Activated effector memory CD4-positive, alpha-beta T cell treated with Interleukin-2 at 50 U/mL for 16 hours (primary cell): ENCODE measurements around the gene DIO2.

Experiments
- DNase-seq: peaks from one replicate; pipeline ENCODE4 v3.0.0-alpha.2; 2020

The DIO2 gene

DNA sequence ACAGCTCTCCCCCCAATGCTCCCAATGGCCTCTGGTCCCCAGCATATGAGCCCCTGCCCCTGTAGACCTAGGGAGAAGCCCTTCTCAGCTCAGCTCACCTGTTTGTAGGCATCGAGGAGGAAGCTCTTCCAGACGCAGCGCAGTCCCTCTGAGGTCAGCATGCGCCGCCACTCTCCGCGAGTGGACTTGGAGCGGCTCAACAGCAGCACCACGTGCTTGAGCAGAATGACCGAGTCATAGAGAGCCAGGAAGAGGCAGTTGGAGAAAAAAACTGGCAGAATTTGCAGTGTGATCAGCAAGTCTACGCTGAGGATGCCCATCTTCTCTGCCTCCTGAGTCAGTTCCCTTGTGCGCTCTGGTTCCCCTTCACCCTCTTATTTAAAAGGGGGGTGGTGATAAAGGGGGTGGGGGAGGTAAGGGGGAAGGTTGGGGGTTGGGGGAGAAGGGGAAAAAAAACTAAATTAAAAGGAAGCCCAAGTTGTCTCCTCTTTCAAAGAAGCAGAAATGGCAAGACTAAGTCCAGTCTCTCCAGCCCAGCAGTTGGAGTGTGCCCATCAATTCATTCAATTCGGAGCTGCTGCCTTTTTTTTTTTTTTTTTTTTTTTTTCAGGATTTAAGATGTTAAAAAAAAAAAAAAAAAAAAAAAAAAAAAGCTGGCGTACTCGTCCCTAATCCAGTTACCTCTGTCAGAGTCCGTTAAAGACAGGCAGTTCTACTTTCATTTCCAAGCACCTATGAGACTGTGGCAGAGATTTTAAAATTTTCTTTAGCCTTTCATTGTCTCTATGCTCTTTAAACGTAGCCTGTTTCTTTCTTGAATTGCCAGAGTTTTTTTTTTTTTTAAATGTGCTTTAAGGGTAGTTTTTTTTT is at the start of gene DIO2:
TSS of gene DIO2 (minus strand) at position 352 of the 870 bp plus-strand sequence. CDS start at position 320, 32 bp downstream.
- DNase-seq: no peak

DNA sequence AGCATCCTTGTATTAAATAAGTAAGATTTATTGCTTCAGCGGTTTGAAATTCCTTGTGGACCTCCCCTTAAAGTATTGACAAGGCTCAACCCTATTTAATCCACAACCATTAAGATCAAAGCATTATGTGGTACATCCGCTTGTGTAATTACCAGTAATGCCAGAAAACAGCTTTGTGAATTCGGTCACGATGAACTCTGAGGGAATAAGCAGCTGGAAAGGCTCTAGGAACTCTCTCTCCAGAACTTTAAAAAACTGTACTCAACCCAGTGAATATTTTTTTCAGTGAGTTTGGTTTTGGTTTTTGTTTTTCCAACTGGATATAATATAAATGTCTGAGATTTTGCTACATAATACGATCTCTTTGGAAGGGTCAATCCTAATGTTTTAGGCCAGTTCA is 49.3 kb upstream of the DIO2 start:
- DNase-seq: no peak

DNA sequence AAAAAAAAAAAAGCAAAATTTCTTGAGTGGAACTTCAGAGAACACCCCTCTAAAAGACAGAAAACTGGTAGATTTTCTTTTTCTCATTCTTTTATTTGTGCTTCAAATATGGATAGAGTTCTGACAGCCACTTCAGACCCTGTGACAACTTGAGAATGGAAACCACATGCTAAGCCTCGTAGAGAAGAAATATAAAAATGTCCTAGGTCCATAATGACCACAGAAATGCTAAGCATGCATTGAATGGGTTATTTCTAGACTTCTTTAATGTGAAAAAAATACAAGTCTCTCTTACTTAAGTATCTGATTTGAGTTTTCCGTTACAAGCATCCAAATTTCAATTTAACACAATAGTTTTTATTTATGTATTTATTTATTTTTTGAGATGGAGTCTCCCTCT is 28.3 kb upstream of the DIO2 start:
- DNase-seq: no peak

DNA sequence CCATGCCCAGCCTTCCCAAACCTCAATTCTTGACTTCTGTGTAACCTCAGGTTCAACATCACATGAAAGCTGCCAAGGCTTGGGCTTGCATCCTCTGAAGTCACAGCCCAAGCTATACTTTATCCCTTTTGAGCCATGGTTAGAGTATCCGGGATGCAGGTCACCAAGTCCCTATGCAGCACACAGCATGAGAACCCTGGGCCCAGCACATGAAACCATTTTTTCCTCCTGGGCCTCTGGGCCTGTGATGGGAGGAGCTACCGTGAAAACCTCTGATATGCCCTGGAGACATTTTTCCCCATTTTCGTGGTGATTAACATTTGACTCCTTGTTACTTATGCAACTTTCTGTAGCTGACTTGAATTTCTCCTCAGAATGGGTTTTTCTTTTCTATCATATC is 25.8 kb upstream of the DIO2 start:
- no peak for DNase-seq

DNA sequence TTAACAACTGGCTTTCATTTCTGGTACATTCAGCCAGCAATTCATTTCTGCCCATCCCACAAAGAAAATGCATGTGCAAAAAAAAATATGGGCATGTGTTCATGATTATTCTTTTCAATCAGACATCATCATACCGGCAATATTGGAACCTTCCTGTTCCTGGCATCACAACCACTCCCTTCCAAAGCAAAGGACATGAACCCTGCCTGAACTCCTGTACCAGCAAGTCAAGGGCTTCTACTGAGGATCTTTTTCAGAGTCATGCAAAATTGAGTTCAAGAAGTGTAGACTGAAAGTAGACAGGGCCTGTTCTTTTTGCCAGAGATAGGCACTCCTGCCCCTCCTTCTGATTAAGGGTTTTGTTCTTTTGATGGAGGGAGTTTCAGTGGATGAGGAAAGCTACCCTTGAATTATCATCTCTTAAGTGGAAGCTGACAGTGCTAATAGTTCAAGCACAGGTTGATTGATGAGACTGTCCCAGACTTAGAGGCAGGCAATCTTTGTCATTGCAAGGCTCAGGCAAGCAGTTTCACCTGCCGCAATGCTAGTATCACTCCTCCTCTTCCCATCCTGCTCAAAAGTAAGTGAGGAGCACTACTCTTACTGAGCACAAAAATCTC is 22.3 kb upstream of the DIO2 start:
- DNase-seq: no peak

DNA sequence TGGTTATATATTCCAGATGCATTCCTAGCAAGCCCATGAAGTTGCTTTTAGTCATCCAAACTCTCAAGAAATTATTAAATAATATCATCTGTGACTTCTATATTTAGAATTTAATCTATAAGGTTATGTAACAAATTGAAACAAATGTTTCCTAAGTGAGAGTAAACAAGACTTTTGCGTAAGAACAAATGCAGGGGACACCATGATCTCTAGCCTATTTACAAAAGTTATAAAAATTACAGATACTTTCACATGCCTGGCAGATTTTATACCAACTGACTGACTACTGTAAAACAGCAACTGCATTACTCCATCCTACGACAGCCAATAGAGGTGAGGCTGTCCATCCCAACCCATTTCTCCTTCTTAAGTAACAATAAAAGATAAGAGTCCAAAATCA is 20.4 kb upstream of the DIO2 start:
- DNase-seq: no peak

DNA sequence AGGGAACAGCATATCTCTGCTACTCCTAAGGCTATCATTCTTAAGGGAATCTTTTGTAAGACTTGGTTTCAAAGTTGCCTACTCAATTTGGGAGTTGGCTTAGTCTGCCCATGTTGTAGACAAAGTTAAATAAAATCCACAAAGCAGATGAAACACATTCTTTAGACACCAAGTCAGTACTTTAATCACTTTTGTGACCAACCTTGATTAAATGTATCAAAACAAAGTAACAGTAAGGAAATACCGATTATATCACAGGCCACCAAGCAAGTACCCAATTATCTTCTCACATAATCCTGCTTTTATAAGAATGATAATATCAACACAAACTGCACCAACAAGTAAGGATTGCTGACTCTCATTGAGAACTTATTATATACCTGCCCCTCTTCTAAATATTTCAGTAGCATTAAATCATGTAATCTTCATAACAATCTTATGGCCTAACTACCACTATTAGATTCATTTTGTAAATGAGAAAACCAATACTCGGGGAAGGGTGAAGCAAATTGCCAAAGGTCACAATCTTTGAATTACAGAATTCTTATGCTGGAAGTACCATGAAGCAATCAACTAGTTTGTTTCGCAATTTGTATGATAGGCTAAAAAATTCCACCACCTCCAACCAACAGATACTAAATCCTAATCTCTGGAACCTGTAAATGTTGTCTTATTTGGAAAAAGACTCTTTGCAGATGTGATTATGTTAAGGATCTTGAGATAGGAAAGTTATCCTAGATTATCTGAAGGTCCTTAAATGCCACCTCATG is 12.6 kb upstream of the DIO2 start:
- DNase-seq: no peak

DNA sequence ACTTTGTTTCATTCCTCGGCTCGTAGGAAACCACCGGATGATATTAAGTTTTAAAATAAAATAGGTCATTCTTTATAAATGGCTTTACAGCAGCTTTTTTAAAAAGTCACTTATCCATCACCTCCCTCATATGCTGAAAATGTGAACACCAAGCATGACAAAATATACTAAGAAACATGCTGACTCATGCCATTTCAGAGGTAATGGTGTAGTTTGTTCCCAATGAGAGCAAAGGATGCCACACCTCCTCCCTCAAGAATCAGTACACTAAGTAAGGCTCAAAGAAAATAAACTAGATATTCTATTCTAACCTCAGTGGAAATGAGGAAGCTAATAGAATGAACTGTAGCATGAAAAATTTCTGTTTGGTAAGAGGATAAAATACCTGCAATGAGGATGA is 5.5 kb upstream of the DIO2 start:
- no peak for DNase-seq

DNA sequence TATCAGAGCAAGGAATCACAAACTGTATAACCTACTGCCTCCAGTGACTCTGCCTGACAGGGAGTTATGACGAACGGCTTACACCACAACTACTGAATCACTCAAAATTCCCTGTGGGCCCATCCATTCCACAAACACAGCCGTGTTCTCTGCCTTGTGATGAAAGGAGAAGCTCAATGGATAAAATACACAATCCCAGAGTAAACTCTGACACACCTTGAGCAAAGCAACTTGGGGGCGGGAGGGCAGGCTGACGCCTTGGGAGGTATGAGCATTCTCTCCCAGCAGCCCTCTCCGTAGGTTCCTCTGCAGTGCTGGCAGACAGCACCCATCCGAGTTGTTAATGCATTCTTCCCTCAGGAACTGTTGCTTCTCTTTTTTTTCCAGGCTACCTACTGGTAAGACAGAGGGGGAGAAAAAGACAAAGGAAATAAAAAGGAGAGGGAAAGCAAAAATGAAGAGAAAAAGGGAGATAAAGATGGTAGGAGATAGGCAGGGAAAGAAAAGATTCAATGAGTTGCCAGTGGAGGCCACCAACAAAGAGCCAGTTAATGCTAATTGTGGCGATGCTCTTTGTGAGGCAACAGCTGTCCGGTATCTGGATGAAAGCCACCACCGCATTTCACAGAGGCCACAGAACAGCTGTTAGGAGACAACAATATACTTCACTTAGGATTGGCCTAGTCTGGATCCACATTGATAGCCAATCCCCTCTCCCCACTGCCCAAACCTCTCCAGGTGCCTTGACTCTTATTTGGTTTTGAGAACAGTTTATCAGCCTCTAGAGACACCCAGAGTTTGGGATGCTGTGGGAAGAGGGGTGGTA is 4.7 kb upstream of the DIO2 start:
- no peak for DNase-seq

DNA sequence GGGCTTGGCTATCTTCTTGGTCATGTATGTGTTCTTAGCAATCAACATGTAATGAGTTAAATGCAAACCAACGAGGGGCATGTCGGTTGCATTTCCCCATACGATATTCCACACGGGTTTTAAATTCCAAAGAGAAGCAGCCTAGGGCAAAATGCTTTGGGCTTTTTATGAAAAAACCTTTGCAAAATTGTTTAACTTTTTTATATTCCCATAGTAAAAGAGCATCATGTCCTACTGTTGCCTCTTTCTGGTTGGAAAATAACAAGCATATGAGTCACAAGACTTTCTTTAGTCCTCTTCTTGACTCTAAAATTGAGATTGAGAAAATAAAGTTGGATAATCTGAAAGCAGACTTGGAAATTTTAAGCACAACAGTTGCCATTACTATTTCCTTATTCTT is 3.8 kb upstream of the DIO2 start:
- no peak for DNase-seq

DNA sequence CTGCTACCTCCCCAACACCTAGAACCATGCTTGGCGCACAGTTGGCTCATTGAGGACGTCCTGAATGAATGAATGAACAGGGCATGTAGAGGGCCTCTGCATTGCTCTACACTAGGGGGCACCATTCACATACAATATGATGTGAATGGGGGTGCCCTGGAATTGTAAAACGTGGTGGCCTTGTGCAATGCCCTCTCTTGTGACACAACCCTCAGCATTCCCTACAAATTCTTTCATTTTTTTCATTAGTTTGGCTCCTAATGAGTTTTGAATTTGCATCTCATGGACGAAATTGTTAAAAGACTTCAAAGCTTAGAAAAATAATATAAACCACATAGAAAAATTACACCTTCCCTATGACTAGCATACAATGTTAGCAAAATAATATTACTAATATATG is 2.3 kb upstream of the DIO2 start:
- no peak for DNase-seq

DNA sequence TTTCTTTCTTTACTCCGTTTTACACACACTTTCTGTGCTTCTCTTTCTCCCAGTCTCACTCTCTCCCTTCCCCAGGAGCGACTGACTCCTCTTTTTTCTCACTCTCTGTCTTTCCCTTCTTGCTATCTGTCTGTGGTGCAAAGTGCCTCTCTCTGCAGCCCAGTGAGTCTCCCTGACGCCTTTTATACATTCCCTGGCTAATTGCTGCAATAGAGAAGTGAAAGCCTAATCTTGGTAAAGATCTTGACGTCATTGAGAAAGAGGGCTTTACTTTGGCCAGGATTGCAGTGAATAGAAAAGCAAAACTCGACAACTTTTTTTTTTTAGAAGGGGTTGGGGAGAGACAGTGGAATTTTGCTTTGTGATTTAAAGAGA is 706 bp upstream of the DIO2 start:
- DNase-seq: no peak

DNA sequence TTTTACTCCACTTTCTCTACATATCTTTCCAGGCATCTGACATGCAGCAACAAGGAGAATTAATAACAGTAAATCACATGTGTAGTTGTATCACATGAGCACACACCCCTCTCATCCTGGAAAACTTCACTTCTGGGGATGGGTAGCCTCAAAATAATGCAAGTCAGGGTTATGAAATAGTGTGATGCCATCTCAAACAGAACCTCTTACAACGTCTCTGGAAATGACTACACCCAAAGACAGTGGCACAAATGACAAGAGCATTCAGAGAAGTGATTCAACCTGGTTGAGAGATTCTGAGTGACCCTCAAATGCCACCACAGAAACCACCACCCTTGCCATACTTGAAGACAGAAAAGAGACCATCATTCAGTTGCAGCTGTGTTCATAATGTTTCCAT is 2.8 kb downstream of the DIO2 start:
- DNase-seq: no peak

DNA sequence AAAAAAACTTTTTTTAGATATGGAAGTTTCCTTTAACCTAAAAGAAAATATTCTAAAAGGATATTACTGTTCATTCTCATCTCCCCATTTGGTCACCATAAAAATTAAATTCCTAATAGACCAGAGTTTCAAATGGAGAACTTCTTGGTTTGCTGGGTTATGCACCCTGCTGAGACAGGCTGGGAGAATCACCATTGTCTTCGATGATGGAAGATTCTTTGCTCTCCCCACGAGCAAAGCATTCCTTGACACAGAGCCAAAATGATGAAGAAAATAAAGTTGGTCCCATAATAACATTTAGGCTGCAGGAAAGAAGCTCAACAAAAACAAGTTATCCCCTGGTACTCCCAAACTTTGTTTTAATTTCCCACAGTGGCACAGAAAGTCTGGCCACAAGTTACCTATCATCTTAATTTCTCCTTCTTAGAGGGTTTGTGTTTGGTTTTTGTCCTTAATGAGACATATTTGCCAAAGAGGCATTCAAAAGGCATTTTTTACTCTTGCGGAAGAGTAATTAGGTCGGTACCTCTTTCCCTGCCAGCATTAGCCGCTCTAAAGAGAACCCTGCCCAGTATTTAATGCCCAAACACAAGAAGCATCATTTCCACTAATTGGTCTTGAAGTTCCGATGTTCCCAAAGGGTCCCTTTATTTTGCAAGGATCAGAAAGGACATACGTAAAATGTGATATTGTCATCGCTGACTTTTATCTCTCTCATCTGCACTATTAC is 4.8 kb downstream of the DIO2 start:
- DNase-seq: no peak

DNA sequence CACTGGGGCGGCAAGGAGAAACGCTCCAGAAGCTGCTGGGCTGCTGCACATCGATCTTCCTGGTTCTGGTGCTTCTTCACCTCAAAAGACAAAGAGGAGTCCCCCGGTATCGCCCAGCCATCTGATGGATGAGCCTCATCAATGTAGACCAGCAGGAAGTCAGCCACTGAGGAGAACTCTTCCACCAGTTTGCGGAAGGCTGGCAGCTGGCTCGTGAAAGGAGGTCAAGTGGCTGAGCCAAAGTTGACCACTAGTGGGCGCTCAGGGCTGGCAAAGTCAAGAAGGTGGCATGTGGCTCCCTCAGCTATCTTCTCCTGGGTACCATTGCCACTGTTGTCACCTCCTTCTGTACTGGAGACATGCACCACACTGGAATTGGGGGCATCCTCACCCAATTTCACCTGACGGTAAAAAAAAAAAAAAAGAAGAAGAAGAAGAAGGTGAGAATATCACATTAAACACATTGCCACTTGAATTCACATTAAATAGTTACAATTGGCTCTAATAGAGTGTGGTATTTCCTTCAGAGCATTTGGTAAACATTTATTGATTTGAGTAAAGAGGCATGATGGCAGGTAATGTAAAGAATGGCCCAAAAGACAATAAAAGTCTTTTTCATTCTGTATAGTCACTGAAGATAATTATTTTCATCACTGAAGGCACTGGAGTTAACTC is 8.3 kb downstream of the DIO2 start:
- no peak for DNase-seq

DNA sequence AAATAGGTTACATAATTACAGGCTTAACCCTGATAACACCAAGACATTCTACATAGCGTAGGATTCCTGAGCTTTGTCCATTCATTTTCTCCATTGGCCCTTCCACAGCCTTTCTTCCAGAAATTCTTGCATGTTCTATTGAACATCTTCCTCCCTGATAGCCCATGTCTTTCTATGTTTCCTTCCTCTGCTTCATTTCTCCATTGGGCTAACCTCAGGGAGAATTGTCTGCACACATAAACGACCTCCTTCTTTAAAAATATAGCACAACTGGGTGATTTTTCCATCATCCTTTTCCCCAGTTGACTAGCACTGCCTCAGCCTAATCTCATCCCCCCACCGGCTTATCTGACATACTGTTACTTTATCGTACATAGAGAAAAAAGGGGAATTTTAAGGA is 11.2 kb downstream of the DIO2 start:
- DNase-seq: no peak

DNA sequence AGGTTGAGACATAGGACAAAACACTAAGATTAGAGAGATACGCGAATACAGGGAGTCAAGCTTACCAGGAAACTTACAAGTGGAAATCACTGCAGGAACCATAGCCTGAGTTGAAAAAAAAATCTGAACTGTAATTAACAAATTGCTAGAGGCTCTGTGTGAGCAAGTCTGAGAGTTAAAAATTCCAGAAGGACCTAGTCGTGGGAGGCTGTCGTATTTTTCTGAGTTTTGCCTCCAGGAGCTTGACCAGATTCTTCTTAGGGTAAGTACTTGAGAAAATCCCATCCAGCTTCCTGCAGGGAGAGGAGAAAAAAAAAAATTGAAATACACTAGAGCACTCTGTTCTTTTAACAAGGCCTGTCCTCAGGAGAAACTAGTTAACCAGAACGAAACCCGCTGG is 22.7 kb downstream of the DIO2 start:
- DNase-seq: no peak

DNA sequence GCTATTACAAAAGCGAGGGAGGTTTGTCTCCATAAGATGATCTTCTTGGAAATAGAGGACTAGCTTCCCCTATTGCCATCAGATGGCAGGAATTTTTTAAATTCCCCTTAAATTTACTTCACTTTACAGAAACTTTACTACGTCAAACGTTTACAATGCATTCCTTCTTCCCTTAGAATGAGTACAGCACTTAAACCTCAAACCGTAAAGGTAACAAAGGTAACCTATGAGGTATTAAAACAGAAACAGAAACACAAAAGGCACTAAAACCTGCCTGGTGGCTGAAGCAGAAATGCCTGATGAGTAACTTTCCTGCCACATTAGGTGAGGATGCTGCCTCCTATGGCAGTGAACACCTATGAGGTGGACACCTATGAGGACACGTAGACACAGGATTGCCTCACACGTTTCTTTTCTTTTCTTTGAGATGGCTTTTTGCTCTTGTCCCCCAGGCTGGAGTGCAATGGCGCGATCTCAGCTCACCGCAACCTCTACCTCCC is 25.0 kb downstream of the DIO2 start:
- no peak for DNase-seq

DNA sequence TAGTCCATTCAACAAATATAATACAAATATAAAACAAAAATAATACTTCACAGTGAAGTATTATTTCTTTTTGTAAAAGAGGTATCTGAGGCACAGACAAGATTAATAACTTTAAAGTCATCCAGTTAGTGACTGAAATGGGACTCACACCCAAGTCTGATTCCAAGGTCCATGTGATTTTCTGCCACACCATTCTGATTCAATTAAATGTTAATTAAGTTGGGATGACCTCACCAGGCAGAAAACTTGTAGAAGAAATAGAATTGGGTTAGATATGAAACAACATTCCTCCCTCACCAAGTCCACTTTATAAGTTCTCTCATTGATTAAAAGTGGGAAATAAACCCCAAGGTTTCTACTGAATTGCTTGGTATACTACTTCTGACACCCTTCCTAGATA is 34.4 kb downstream of the DIO2 start:
- DNase-seq: no peak

DNA sequence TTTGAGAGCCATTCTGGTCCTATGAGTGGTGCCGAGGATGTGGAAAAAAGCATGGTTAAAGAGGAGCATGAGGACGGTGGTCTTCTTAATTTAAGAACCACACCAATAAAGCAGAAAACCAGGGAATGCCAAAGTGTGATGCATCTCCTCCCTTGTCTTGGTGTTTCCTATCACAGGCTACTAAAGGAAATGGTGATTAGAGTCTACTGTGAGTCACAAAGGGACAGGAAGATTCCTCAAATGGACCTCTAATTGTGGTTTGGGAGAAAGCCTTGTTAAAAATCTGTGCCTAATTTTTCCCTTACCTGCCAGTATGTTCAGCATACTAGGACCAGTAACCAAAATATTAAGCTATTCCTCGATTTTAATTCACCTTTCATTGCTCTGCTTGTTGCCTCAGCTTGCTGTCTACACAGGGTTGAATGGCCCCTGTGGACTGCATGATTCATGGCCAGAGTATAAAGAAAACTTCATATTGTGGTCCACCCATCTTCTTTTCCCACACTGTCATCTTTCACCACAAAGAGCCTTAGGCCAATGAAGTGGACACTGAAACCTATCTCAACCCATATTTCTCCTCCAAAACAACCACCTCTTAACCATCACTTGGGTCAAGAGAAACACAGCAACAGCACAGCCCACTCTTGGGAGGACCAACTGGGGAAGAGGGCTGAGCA is 38.8 kb downstream of the DIO2 start:
- no peak for DNase-seq
